H9 (cell line): ENCODE results near the gene PRDM4. TPM values are rescaled to one million over a fixed set of nuclear protein-coding genes. Genes with fewer than 3 reads are reported as not detected.

ENCODE experiments used
- DNase-seq: peaks from one replicate; pipeline ENCODE4 v3.0.0-alpha.2; 2017
- H2AFZ ChIP-seq: one replicate; pipeline ENCODE4 v1.6.1; 2013; ENCODE audit warnings: mild to moderate bottlenecking, low read length, control low read depth, moderate library complexity
- H2AK5ac ChIP-seq: 2 replicates; pipeline ENCODE4 v1.6.1; 2013; ENCODE audit warnings: low read length, control low read depth, mixed read lengths; ENCODE audit not compliant: insufficient read length
- H2BK120ac ChIP-seq: one replicate; pipeline ENCODE4 v1.6.1; 2013; ENCODE audit warnings: low read depth, mild to moderate bottlenecking, low read length, control low read depth, inconsistent platforms; ENCODE audit not compliant: poor library complexity, severe bottlenecking
- H2BK12ac ChIP-seq: 2 replicates; pipeline ENCODE4 v1.6.1; 2013; ENCODE audit warnings: low read length, control low read depth, mixed read lengths, low read depth; ENCODE audit not compliant: insufficient read length
- H2BK15ac ChIP-seq: 2 replicates; pipeline ENCODE4 v1.6.1; 2013; ENCODE audit warnings: low read depth, low read length, control low read depth
- H2BK20ac ChIP-seq: one replicate; pipeline ENCODE4 v1.6.1; 2013; ENCODE audit warnings: low read depth, mild to moderate bottlenecking, low read length, control low read depth, inconsistent platforms; ENCODE audit not compliant: poor library complexity, severe bottlenecking
- H2BK5ac ChIP-seq: 2 replicates; pipeline ENCODE4 v1.6.1; 2013; ENCODE audit warnings: low read length, control low read depth, mixed read lengths; ENCODE audit not compliant: insufficient read length
- H3K14ac ChIP-seq: 2 replicates; pipeline ENCODE4 v1.6.1; 2013; ENCODE audit warnings: low read length, control low read depth; ENCODE audit not compliant: insufficient read depth
- H3K18ac ChIP-seq: 2 replicates; pipeline ENCODE4 v1.6.1; 2013; ENCODE audit warnings: low read depth, mild to moderate bottlenecking, mixed read lengths, low read length, control low read depth; ENCODE audit not compliant: insufficient read length
- H3K23ac ChIP-seq: 2 replicates; pipeline ENCODE4 v1.6.1; 2013; ENCODE audit warnings: low read length, control low read depth, mixed read lengths, low read depth; ENCODE audit not compliant: insufficient read length
- H3K23me2 ChIP-seq: 2 replicates; pipeline ENCODE4 v1.6.1; 2013; ENCODE audit warnings: low read depth, mild to moderate bottlenecking, mixed read lengths, low read length, control low read depth; ENCODE audit not compliant: insufficient read length, poor library complexity, severe bottlenecking
- H3K27ac ChIP-seq: 2 replicates; pipeline ENCODE4 v1.5.1; 2013; ENCODE audit warnings: low read length, control low read depth, mixed read lengths, low read depth; ENCODE audit not compliant: insufficient read length
- H3K27me3 ChIP-seq: 2 replicates; pipeline ENCODE4 v1.6.1; 2013; ENCODE audit warnings: low read length, control low read depth, inconsistent platforms; ENCODE audit not compliant: insufficient read depth
- H3K4ac ChIP-seq: 2 replicates; pipeline ENCODE4 v1.6.1; 2013; ENCODE audit warnings: low read depth, mild to moderate bottlenecking, control low read depth, inconsistent platforms, low read length, moderate library complexity
- H3K4me1 ChIP-seq: 2 replicates; pipeline ENCODE4 v1.6.1; 2013; ENCODE audit warnings: low read length, control low read depth, inconsistent platforms; ENCODE audit not compliant: insufficient read depth
- H3K4me2 ChIP-seq: 2 replicates; pipeline ENCODE4 v1.6.1; 2013; ENCODE audit warnings: low read length, control low read depth, mixed read lengths; ENCODE audit not compliant: insufficient read length, insufficient read depth
- H3K56ac ChIP-seq: 2 replicates; pipeline ENCODE4 v1.6.1; 2013; ENCODE audit warnings: low read depth, mild to moderate bottlenecking, mixed read lengths, low read length, control low read depth; ENCODE audit not compliant: insufficient read length
- H3K79me1 ChIP-seq: 2 replicates; pipeline ENCODE4 v1.6.1; 2013; ENCODE audit warnings: low read depth, mild to moderate bottlenecking, moderate library complexity, low read length, control low read depth, inconsistent platforms; ENCODE audit not compliant: insufficient read depth, poor library complexity, severe bottlenecking
- H3K79me2 ChIP-seq: 2 replicates; pipeline ENCODE4 v1.6.1; 2013; ENCODE audit warnings: low read length, control low read depth, inconsistent platforms; ENCODE audit not compliant: insufficient read depth
- H3K9ac ChIP-seq: 2 replicates; pipeline ENCODE4 v1.6.1; 2013; ENCODE audit warnings: low read length, control low read depth, mixed read lengths; ENCODE audit not compliant: insufficient read length; ENCODE audit errors: extremely low read depth
- H3K9me3 ChIP-seq: one replicate; pipeline ENCODE4 v1.6.1; 2013; ENCODE audit warnings: low read depth, low read length, inconsistent platforms; ENCODE audit not compliant: control insufficient read depth
- H3T11ph ChIP-seq: one replicate; pipeline ENCODE4 v1.6.1; 2013; ENCODE audit warnings: mild to moderate bottlenecking, low read length, control low read depth, inconsistent platforms
- H4K20me1 ChIP-seq: one replicate; pipeline ENCODE4 v1.6.1; 2013; ENCODE audit not compliant: control insufficient read depth, insufficient read length, insufficient read depth
- H4K5ac ChIP-seq: 2 replicates; pipeline ENCODE4 v1.6.1; 2013; ENCODE audit warnings: low read depth, mild to moderate bottlenecking, mixed read lengths, low read length, control low read depth; ENCODE audit not compliant: insufficient read length
- H4K8ac ChIP-seq: replicated peaks from 2 replicates; pipeline ENCODE4 v1.6.1; 2013; ENCODE audit warnings: low read length, control low read depth, mixed read lengths, low read depth; ENCODE audit not compliant: insufficient read length
- H4K91ac ChIP-seq: 2 replicates; pipeline ENCODE4 v1.6.1; 2013; ENCODE audit warnings: low read depth, mild to moderate bottlenecking, moderate library complexity, mixed read lengths, low read length, control low read depth; ENCODE audit not compliant: insufficient read length
- H3K27ac Mint-ChIP-seq, 3 experiments: 2 replicates in 2 of 3; 3 replicates in 1 of 3; pipeline ENCODE4 v1.8.0; 2020 to 2021; ENCODE audit warnings: mixed read lengths in 3 of 3, mild to moderate bottlenecking in 1 of 3, moderate library complexity in 1 of 3
- H3K27me3 Mint-ChIP-seq: 2 replicates; pipeline ENCODE4 v1.8.0; 2021; ENCODE audit warnings: low read depth, mild to moderate bottlenecking, moderate library complexity, mixed read lengths
- H3K36me3 Mint-ChIP-seq, 3 experiments: 2 replicates in 2 of 3; 3 replicates in 1 of 3; pipeline ENCODE4 v1.8.0; 2020 to 2021; ENCODE audit warnings: low read depth in 3 of 3, mixed read lengths in 3 of 3; ENCODE audit not compliant: insufficient read depth in 1 of 3
- H3K4me1 Mint-ChIP-seq, 2 experiments: 2 replicates each; pipeline ENCODE4 v1.8.0; 2020; ENCODE audit warnings: mixed read lengths in 2 of 2
- H3K4me3 Mint-ChIP-seq, 2 experiments: 2 replicates in 1 of 2; 3 replicates in 1 of 2; pipeline ENCODE4 v1.8.0; 2020 to 2021; ENCODE audit warnings: mild to moderate bottlenecking in 2 of 2, mixed read lengths in 2 of 2, moderate library complexity in 1 of 2
- H3K9me3 Mint-ChIP-seq, 2 experiments: 2 replicates in 1 of 2; 3 replicates in 1 of 2; pipeline ENCODE4 v1.8.0; 2020; ENCODE audit warnings: mild to moderate bottlenecking in 2 of 2, mixed read lengths in 2 of 2, moderate library complexity in 1 of 2
- WGBS: extraction: QIAGEN DNeasy Blood & Tissue Kit; methylation state at CpG from one replicate; pipeline ENCODE4 v1.1.7; 2013; ENCODE audit warnings: missing lambda C conversion rate, low lambda C conversion rate, mixed read lengths; ENCODE audit not compliant: insufficient read length; ENCODE audit errors: extremely low coverage; 5-methylcytosine and 5-hydroxymethylcytosine counted together
- total RNA-seq: library from RNA; stranded (reverse); gene quantifications from 2 replicates; pipeline ENCODE4 v1.2.1, GENCODE V29; 2021
- TF ChIP-seq, protein P1 (sequence below): fragments of 200-600 bp; sonication (generic); conservative IDR thresholded peaks from 3 replicates; pipeline ENCODE4 v1.8.0; 2021; ENCODE audit warnings: antibody characterized with exemption, mild to moderate bottlenecking

Gene PRDM4
- total RNA-seq, 1 experiment from 2014 or later, result 24.4 TPM

GRCh38 chr12:107791465-107792089, 30.6 kb upstream of the PRDM4 start:
- no peak overlapping the region for H3K4me3 Mint-ChIP-seq

More at GRCh38 chr12:107791465-107792089, 30.6 kb upstream of the PRDM4 start:
- Histone ChIP-seq H4K91ac (no peak overlapping the region), H2BK20ac (no peak overlapping the region), H3K27ac (no peak overlapping the region), H3K4me2 (no peak overlapping the region), H3K14ac (no peak overlapping the region), H2BK12ac (no peak overlapping the region), H2AK5ac (no peak overlapping the region), H3K4ac (no peak overlapping the region), H3K23me2 (no peaks in the 10 kb centered on the region), H3K56ac (no peak overlapping the region), H3K9ac (no peak overlapping the region), H2AFZ (no peak overlapping the region), H3K18ac (no peak overlapping the region), H3K4me1 (no peaks in the 10 kb centered on the region), H4K8ac (no peak overlapping the region), H3K9me3 (no peaks in the 10 kb centered on the region), H3K79me1 (no peaks in the 10 kb centered on the region), H3K27me3 (no peaks in the 10 kb centered on the region), H2BK15ac (no peak overlapping the region), H2BK120ac (no peak overlapping the region), H2BK5ac (no peak overlapping the region), H3K79me2 (no peaks in the 10 kb centered on the region), H4K20me1 (no peaks in the 10 kb centered on the region), H3K23ac (no peak overlapping the region), H4K5ac (no peak overlapping the region), H3T11ph (no peak overlapping the region)
- TF ChIP-seq, protein P1, sequence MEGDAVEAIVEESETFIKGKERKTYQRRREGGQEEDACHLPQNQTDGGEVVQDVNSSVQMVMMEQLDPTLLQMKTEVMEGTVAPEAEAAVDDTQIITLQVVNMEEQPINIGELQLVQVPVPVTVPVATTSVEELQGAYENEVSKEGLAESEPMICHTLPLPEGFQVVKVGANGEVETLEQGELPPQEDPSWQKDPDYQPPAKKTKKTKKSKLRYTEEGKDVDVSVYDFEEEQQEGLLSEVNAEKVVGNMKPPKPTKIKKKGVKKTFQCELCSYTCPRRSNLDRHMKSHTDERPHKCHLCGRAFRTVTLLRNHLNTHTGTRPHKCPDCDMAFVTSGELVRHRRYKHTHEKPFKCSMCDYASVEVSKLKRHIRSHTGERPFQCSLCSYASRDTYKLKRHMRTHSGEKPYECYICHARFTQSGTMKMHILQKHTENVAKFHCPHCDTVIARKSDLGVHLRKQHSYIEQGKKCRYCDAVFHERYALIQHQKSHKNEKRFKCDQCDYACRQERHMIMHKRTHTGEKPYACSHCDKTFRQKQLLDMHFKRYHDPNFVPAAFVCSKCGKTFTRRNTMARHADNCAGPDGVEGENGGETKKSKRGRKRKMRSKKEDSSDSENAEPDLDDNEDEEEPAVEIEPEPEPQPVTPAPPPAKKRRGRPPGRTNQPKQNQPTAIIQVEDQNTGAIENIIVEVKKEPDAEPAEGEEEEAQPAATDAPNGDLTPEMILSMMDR, result no peak
- Mint-ChIP-seq H3K27ac (no peak overlapping the region), H3K4me1 (peaks cover 10 to 15% of the 10 kb centered on the region in 2 experiments), H3K36me3 (peaks cover 0 to 3% (median 2%) of the 10 kb centered on the region in 3 experiments; a peak in 3 of 7 replicates), H3K9me3 (peaks cover 14 to 22% of the 10 kb centered on the region in 2 experiments; a peak in 4 of 5 replicates), H3K27me3 (peaks cover 35% of the 10 kb centered on the region)
- no CpG with 5 or more reads among the region's 1 CpG for WGBS
- no peak for DNase-seq
